SH-SY5Y (cell line): Measurements from ENCODE around the gene ZDHHC14.

ENCODE experiments used
- GATA2 ChIP-seq: IDR thresholded peaks from 2 replicates; pipeline ENCODE4 v1.6.1; 2011; ENCODE audit warnings: mild to moderate bottlenecking, low read depth, low read length
- GATA3 ChIP-seq: IDR thresholded peaks from 2 replicates; pipeline ENCODE4 v1.6.1; 2011; ENCODE audit warnings: low read depth, mild to moderate bottlenecking, low read length, moderate library complexity

GRCh38 chr6:157440171-157440570 lies 59.2 kb downstream of the ZDHHC14 start:
- TF ChIP-seq GATA3 (no peak), GATA2 (no peak)
